PFSK-1 (cell line): ENCODE measurements around the gene HAUS3.

Experiments
- FOXP2 ChIP-seq: optimal IDR thresholded peaks from 2 replicates; pipeline ENCODE3; 2011; ENCODE audit warnings: borderline replicate concordance, control low read depth, inconsistent platforms; ENCODE audit not compliant: insufficient read depth; ENCODE audit errors: extremely low read length, extremely low read depth
- POLR2AphosphoS5 ChIP-seq: IDR thresholded peaks from 2 replicates; pipeline ENCODE4 v1.6.1; 2012; ENCODE audit warnings: low read depth, mild to moderate bottlenecking, control low read depth, low read length, moderate library complexity
- SIN3A ChIP-seq: IDR thresholded peaks from 2 replicates; pipeline ENCODE4 v1.6.1; 2012; ENCODE audit warnings: mild to moderate bottlenecking, low read length, moderate library complexity, borderline replicate concordance; ENCODE audit not compliant: insufficient read depth
- TAF1 ChIP-seq: IDR thresholded peaks from 2 replicates; pipeline ENCODE4 v1.6.1; 2012; ENCODE audit warnings: low read length, control low read depth, borderline replicate concordance; ENCODE audit not compliant: insufficient read depth
- TF ChIP-seq, protein P1 (sequence below), 2 experiments: IDR thresholded peaks; 2 replicates each; pipeline versions ENCODE4 v1.6.1 to v1.8.0; 2011 to 2012; ENCODE audit warnings: low read depth in 2 of 2, low read length in 2 of 2, control low read depth in 1 of 2, inconsistent platforms in 1 of 2, mild to moderate bottlenecking in 1 of 2, moderate library complexity in 1 of 2; ENCODE audit not compliant: insufficient read depth in 1 of 2

Gene HAUS3

DNA sequence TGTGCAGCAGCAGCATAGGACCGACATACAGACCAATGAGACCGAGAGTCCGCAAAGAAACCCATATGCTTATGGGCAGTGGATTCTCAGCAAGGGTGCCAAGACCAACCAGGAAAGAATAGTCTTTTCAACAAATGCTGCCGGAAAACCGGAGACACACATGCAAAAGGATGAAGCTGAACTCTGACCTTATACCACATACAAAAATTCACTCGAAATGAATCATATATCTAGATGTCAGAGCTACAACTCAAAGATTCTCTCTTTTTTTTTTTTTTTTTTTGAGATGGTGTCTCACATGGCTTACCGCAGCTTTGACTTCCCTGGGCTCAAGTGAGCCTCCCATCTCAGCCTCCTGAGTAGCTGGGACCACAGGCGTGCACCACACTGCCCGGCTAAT is 36.0 kb upstream of the HAUS3 start:
- TF ChIP-seq FOXP2 (no peak), SIN3A (no peak), TAF1 (no peak), POLR2AphosphoS5 (no peak)
- TF ChIP-seq, protein P1, sequence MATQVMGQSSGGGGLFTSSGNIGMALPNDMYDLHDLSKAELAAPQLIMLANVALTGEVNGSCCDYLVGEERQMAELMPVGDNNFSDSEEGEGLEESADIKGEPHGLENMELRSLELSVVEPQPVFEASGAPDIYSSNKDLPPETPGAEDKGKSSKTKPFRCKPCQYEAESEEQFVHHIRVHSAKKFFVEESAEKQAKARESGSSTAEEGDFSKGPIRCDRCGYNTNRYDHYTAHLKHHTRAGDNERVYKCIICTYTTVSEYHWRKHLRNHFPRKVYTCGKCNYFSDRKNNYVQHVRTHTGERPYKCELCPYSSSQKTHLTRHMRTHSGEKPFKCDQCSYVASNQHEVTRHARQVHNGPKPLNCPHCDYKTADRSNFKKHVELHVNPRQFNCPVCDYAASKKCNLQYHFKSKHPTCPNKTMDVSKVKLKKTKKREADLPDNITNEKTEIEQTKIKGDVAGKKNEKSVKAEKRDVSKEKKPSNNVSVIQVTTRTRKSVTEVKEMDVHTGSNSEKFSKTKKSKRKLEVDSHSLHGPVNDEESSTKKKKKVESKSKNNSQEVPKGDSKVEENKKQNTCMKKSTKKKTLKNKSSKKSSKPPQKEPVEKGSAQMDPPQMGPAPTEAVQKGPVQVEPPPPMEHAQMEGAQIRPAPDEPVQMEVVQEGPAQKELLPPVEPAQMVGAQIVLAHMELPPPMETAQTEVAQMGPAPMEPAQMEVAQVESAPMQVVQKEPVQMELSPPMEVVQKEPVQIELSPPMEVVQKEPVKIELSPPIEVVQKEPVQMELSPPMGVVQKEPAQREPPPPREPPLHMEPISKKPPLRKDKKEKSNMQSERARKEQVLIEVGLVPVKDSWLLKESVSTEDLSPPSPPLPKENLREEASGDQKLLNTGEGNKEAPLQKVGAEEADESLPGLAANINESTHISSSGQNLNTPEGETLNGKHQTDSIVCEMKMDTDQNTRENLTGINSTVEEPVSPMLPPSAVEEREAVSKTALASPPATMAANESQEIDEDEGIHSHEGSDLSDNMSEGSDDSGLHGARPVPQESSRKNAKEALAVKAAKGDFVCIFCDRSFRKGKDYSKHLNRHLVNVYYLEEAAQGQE (IDR thresholded peaks at IDR 0.05; ENCODE audit: insufficient read depth in 1 of 2, low read depth in 2 of 2, low read length in 2 of 2): no peak

DNA sequence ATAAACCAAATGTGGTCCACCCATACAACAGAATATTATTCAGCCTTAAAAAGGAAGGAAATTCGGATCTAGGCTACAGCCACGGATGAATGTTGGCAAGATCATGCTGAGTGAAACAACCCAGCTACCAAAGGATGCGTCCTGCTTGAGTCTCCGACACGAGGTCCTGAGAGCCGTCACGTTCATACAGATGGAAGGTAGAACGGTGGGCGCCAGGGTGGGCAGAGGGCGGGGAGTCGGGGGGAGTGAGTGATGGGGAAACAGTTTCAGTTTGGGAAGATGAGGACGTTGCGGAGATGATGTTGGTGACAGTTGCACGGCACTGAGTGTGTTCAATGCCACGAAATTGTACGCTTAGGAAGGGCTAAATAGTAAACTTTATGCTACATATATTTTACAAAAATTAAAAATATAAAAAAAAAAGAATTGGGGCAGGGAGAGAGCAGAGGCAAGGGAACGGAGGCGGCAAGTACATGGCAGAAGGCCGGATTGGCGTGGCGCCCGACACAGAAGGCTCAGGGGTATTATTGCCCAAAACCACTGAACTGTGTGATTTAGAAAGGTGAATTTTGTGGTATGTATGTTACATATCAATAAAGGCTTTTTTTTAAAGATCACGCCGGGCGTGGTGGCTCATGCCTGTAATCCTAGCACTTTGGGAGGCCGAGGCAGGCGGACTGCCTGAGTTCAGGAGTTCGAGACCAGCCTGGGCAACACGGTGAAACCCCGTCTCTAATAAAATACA is 34.8 kb upstream of the HAUS3 start:
- TF ChIP-seq FOXP2 (no peak), SIN3A (no peak), TAF1 (no peak), POLR2AphosphoS5 (no peak)
- TF ChIP-seq, protein P1 (IDR thresholded peaks at IDR 0.05; ENCODE audit: insufficient read depth in 1 of 2, low read depth in 2 of 2, low read length in 2 of 2): no peak

DNA sequence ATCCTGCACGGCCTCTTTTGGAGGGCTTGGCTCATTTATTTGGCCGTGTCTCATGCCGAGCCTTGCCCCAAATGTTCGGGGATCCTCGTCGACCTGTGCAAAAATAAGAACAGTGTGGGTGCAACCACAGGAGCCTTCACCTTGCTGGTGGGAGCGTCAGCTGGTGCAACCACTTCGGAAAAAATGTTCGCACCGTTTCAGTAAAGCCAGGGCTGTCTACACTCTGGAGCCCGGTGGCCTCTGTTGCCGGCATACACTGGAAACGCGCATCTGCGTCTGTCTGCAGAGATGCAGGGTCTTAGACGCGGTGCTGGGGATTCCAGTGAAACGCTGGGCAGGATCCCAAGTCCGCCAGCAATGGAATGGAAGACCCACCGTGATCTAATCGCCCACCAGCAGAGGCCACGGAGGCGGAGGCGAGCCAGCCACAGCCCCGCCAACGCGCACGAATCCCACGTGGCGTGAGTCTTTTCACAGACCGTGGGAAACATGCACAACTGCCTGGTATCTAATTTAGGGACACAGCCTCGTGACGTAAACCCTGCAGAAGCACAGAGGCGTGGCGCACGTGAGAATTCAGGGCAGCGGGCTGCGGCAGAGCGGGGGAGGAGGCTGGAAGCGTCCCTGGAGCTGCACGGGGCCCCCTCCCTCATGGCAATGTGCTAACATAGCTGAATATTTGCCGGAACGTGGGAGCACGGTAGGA is 33.8 kb upstream of the HAUS3 start:
- no peak for TF ChIP-seq TAF1
- TF ChIP-seq FOXP2: no peak
- no peak for TF ChIP-seq SIN3A
- TF ChIP-seq POLR2AphosphoS5: no peak
- TF ChIP-seq, protein P1 (IDR thresholded peaks at IDR 0.05; ENCODE audit: insufficient read depth in 1 of 2, low read depth in 2 of 2, low read length in 2 of 2): no peak

DNA sequence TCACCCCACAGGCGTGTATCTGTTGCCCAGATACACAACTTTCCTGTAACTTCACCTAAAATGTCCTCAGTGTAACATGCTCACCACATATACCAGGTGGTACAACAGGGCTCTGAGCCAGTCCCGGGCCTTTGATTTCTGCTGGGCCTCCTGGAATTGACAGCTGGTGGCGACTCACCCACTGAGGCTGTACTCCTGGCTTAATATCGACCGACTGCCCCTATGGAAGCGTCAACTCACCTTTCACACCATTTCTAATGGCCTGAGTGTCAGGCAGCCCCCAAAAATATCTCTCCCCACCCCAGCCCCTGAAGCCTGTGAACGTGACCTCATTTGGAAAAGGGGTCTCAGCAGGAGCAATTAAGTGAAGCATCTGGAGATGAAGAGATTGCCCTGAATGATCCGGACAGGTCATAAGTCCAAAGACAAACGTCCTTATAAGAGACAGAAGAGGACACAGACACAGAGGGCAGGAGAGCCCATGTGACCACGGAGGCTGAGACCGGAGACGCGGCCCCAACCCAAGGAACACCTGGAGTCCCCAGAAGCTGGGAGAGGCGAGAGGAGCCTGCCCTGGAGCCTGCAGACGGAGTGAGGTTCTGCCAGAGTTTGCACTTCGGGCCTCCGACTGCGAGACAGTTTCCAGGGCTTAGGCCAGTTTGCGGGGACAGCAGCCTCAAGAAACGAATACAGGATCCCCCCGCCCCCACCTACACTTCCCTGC is 32.6 kb upstream of the HAUS3 start:
- TF ChIP-seq SIN3A: no peak
- TF ChIP-seq TAF1: no peak
- TF ChIP-seq FOXP2: no peak
- TF ChIP-seq POLR2AphosphoS5: no peak
- TF ChIP-seq, protein P1 (IDR thresholded peaks at IDR 0.05; ENCODE audit: insufficient read depth in 1 of 2, low read depth in 2 of 2, low read length in 2 of 2): no peak
